UCSD-AML1 (cell line): ENCODE data around the gene C2CD4C.
A peak's percentile ranks its signal among the peaks of the same experiment; 100 is the strongest.
"Not testable (repeated sequence)": the region's sequence is repeated elsewhere in the genome, so short reads cannot be mapped to it uniquely, and the experiment has no call there.

Experiments used
- DNase-seq: peaks from one replicate; lab custom pipeline; 2025; ENCODE audit not compliant: unreplicated experiment; lab: John Stamatoyannopoulos, UW

C2CD4C gene

GRCh38 chr19:438416-438958, 29.5 kb upstream of the C2CD4C start:
- no peak for DNase-seq

DNA sequence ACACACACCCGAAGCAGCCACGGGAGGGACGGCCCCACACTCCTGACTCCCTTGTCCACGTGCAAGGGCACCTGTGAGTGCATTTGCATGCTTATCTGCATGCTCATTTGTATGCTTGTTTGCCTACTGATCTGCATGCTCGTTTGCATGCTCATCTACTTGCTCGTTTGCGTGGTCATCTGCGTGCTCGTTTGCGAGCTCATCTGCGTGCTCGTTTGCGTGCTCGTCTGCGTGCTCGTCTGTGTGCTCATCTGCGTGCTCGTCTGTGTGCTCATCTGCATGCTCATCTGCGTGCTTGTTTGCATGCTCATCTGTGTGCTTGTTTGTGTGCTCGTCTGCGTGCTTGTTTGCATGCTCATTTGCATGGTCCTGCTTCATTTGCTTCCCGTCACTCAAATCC, 28.1 kb upstream of the C2CD4C start:
- no peak for DNase-seq

DNA sequence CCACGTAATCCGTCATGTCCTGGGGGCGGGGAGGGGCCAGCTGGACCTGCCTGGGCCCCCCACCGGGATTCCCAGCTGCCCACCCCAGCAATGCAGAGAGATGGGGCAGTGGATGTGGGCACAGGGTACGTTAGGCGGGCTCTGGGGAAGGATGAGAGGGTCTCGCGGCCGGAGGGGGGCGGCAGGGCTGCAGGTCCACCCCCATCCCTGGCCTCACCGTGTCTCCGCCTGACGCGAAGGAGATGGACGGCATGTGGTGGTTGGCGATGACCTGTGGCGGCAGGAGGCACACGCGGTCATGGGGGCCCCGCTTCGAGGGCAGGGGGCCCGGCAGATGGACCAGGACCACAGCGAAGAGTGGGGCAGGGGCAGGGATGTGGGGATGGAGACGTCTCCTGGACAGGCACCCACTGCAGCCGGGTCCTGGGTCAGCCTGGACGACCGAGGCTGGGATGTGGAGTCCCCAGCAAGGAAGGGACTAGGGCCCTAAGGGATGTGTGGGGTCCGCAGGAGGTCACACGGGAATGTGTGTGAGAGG, 27.5 kb upstream of the C2CD4C start:
- no peak for DNase-seq

- no peak for DNase-seq
These were observed 26.9 kb upstream of the C2CD4C start for GRCh38 chr19:435707-436412.

DNA sequence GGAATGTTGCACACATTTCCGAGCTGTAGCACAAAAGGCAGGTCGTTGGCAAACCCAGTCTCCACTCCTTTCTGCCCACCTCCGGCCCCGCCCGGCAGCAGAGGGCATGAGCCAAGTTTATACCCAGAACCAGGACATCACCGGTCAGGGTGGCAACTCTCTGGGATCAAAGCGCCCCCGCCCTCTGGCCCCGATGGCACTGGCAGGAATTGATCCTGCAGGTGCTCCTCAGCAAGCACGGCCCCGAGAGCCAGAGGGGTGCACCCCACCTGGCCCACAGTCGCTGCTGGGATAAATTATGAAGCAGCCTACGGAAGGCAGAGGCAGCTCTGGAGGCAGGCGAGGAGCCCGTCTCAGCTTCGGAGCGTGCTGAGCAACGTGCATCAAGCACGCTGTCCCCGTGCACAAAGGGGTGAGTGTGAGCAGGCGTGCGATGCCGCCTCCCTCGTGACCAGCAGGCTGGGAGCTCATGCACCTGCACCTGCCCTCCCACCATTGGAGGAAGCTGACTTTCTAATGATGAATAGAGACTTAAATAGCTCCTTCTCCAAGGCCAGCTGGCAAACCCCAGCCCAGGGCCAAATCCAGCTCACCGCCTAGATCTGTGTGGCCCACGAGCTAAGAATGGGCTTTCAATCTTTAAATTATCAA, 26.2 kb upstream of the C2CD4C start:
- DNase-seq, result no peak

DNA sequence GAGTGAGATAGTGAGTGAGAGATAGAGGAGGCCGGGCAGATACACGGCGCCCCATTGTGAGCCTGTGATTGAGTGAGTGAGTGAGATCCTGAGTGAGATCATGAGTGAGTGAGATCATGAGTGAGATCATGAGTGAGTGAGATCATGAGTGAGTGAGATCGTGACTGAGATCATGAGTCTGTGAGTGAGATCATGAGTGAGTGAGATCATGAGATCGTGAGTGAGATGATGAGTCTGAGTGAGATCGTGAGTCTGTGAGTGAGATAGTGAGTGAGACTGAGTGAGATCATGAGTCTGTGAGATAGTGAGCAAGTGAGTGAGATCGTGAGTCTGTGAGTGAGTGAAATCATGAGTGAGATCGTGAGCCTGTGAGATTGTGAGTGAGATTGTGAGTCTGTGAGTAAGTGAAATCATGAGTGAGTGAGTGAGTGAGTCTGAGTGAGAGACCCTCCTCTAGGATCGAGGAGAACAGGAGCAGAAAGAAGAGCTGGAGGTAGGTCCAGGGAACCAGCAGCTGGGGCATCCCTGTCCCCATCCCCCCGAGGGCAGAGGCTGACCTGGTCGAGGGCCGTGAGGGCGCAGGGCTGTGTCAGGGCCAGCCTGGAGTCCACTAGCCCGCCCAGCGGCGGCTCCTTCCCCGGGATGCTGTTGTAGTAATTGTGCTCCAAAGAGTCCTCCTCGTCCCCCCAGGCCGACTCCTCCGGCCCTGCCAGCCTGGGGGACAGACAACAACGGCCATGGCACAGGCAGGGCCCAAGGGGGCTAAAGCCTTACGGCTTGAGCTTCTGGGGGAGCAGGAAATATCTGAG, 25.4 kb upstream of the C2CD4C start:
- DNase-seq, result no peak

- DNase-seq, result no peak
These were observed 21.8 kb upstream of the C2CD4C start for GRCh38 chr19:430701-431100.

DNA sequence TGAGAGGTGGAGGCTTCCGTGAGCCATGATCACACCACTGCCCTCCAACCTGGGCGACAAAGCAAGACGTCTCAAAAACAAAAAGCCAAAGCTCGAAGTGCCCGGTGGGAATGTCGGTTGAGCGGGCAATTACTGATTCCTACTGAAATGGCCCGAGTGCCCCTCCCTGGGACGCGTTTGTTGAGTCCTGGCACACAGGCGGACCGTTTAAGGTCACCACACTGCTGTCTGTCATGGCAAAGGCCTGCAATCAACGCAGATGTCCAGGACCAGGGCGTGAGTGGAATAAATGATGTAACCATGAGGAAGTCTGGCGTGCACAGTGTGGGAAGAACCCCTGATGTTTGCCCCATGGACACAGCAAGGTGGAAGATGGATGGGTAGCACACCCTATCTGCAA, 19.2 kb upstream of the C2CD4C start:
- no peak for DNase-seq

DNA sequence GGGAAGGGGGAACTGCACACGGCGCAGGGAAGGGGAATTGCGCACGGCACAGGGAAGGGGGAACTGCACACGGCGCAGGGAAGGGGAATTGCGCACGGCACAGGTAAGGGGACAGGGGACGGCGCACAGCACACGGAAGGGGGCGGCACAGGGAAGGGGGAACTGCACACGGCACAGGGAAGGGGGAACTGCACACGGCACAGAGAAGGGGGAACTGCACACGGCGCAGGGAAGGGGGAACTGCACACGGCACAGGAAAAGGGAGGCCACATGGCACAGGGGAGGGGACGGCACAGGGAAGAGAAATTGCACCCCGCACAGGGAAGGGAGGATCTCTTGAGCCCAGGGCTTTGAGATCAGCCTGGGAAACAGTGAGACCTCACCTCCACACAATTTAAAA, 18.7 kb upstream of the C2CD4C start:
- peak; percentile 58 for DNase-seq

DNA sequence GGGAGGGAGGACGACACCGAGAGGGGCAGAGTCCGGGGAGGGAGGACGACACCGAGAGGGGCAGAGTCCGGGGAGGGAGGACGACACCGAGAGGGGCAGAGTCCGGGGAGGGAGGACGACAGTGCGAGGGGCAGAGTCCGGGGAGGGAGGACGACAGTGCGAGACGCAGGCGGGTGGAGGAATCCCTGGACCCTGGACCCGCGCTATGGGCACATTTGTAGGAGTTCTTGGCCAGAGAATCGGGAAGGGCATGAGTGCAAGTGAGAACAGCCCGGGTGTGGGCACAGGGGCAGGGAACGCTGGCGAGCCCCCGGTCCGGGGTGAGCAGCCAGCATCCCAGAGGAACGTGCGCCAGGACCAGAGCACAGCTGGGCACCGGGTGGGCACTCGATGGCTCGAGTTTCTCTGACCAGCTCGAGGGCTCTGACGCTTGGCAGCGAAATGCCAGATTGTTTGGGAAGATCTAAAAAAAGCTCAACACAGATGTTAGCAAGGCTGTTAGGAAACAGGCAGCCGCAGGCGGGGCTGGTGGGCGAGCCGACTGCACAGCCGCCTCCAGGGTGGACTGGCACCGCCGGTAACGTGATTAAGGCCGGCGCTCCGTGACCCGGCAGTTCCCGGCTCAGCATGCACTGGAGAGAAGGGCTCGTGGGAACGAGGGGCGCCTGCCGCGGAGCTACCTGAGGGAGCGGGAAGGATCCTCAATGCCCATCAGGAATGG, 17.9 kb upstream of the C2CD4C start:
- DNase-seq, result no peak

DNA sequence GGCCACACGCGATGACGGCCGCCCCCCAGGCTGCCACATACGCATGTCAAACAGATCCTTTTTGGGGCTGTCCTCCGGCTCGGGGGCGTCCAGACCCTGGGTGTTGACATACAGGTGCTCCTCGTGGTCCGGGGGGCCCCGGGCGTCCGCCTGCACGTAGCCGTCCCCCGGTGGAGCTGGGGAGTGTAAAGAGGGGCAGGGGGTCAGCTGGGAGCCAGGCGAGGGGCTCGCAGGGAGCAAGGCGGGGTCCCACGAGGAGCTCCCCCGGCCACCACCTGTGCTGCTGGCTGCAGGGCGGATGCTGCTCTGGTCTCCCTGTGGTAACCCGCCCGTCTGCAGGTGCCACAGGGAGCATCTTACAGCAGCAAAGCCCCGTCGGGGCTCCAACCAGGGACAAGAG, 16.1 kb upstream of the C2CD4C start:
- no peak for DNase-seq

- no peak for DNase-seq
These were observed 15.6 kb upstream of the C2CD4C start for GRCh38 chr19:424546-424945.

DNA sequence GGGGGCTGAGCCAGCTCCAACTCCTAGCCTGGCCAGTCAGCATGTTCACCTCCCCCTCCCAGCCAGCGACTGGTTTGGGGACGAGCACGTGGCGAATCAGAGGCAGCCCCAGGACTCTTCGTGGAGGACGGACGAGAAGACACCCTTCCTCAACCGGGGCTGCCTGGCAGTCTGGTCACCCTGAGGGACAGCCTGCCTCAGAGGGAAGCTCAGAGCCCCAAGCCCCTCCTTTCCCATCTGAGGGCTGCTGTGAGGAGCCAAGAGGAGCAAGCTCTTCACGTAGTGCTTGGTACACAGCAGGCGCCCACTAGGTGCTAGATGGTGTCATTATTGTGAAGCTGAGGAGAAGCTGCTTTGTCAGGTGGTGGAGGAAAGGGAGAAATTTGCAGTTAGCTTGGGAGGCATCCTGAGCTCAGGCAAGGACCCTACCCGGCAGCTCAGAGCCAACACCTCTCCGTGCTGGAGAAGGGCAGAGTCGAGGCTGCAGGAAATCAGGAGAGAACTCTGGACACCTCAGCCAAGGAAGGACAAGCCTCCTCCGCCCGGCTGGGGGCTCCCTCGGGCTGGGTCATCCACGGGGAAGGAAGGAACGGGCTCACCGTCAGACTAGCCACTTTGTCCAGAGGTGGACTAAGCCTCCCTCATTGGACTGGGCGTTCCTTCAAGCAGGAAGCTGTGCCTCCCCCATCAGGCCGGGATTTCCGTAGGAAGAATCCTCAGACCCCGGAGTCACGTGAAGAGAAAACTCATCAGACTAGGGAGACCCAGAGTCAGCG, 14.9 kb upstream of the C2CD4C start:
- DNase-seq, result no peak

DNA sequence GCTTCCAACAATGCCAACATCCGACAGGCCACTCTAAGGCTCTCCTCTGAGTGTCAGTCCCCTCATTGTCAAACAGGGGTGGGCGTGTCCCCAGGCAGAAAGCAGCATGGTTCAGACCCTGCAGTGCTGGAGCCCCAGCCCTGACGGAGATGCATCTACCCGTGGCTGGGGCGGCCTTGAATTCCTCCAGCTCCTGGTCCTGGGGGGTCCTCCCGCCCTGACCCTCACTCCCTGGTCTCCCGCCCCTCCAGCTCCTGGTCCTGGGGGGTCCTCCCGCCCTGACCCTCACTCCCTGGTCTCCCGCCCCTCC, 13.9 kb upstream of the C2CD4C start:
- DNase-seq, result not testable (repeated sequence)

GRCh38 chr19:422213-422916, 13.4 kb upstream of the C2CD4C start:
- DNase-seq, result no peak

DNA sequence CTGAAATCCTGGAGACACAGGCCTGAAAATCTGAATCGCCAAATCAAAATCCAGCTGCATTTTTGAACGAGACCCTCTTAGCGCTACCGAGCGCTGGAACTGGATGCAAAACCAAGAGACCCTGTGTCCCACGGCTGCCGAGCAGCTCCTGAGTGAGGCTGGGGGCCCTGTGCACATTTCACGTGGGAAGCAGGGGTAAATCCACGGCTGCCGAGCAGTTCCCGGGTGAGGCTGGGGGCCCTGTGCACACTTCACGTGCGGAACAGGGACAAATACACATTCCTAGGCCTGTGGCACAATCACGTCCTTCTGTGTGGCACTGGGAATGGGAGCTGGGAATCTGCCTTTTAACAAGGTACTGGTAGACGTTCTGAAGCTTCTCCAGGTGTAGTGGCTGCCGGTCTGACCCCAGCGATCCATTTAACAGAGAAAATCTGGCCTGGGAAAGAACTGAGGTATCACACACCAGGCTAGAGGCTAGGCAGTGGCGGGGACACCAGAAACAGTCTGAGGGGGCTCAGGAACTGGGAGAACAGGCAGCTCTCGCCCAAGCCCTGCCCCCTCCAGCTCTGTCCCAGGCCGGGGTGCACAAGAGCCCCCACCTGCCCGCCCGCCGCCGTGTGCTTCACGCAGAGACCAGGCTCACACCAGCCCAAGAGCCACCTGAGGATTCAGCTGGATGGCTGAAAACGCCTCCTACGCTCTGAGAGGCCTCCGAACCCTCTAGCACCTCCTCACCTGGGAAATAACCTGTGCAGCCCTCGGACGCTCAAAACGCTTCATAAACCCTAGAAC, 11.0 kb upstream of the C2CD4C start:
- DNase-seq, result no peak

DNA sequence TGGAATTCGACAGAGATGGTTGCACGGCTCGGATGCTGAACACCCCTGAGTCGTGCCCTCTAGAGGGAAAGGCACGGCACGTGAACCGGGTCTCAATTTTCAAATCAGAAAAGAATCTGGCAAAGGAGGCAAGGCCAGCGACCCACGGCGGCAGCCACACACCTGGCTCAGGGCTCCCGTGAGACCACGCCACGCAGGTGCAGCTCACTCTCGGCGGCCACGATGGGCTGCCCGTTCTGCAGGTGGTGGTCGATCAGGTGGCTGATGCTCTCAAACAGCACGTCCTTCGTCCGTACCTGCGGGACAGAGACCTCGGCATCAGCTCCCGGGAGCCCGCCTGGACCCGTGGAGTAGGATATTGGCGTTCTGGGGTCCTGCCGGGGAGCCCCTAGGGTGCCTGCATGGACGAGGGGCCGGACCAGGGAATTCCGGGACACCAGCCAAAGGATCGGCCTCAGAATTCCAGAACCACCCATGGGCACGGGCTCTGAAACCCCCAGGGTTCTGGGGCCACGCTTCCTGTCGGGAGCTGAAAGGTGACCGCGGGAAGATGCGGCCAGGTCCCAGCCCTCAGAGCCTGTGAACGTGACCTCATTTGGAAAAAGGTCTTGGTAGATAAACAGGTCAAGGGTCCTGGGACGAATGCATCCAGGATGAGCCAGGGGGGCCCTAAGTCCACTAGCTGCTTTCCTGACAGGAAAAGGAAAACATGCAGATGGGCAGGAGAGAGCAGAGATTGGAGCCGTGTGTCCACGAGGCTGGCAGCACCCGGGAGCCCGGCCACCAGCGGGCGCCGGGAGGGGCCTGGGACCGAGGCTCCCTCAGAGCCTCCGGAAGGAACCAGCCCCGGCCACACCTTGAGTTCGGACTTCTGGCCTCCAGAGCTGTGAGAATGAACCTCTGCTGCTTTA, 10.1 kb upstream of the C2CD4C start:
- no peak for DNase-seq

DNA sequence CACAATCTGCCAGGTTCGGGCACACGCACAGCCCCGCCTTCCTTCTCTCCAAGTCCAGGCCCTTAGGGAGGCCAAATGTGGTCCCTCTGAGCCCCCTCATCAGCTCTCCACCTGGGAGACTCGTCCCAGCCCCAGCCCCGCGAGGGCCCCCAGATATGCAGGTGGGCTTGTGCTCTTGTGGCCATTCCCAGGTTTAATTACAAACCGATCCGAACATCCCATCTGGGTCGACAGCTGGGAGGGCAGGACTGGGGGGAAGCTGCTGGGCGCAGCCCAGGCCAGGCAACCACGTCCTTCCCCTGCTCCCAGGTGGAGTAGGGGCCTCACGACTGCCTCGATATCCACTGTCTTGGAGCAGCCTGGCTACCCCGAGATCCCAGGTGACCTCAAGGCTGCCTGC, 7.5 kb upstream of the C2CD4C start:
- no peak for DNase-seq
